RWPE1 (cell line): ENCODE measurements around the gene ZNF396.

Source experiments
- CTCF ChIA-PET: fragments of 350-600 bp; sonication (Branson Sonifier 250); formaldehyde crosslinking; extraction: SDS; loops from one replicate; lab custom pipeline; 2021; lab: Yijun Ruan, JAX
- POLR2A ChIA-PET: fragments of 400-600 bp; formaldehyde crosslinking; extraction: SDS; loops from one replicate; lab custom pipeline; 2020; ENCODE audit warnings: antibody characterized with exemption; ENCODE audit not compliant: low non-redundant PET; lab: Yijun Ruan, JAX
- DNase-seq: peaks from one replicate; pipeline ENCODE4 v3.0.0; 2012; ENCODE audit warnings: low spot score
- H3K27ac ChIP-seq: fragments of 450-650 bp; 2 replicates; pipeline ENCODE4 v1.5.1; 2017
- CTCF ChIP-seq: fragments of 450-650 bp; conservative IDR thresholded peaks from 2 replicates; pipeline ENCODE4 v1.5.1; 2017; ENCODE audit warnings: low read depth, mild to moderate bottlenecking

Gene ZNF396

DNA sequence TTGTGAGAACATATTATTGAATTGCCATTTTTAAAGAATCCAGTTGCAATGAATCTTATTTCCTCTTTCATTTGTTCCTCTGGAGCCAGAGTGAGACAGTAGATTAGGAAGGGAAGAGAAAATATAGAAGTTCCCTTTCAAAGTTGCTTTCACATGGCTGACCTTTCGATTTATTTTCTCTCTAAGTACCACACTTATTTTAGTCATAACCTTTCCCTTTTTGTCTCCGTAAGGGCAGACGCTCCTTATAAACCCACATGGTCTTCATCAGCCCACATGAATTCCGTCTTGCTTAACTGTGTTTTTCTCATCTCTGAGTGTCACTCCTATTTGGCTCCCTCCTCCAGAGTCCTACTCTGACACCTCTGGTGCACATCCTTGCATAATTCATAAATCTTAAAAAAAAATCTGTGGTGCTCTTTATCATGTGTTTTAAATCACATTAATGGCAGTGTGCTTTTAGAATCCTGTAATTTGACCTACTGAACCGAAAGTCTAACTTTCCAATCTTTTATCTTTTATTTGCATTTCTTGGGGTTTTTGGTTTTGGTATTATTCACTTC lies 38.5 kb upstream of the ZNF396 start:
- no peak for DNase-seq
- no peak overlapping the region for H3K27ac ChIP-seq
- POLR2A ChIA-PET: no interaction called here
- no peak for TF ChIP-seq CTCF
- CTCF ChIA-PET: no interaction called here

GRCh38 chr18:35413163-35413511 lies 36.0 kb upstream of the ZNF396 start:
- peak overlapping the region; percentile 76; the same call in 1 of the 2 replicates for H3K27ac ChIP-seq
- no peak for DNase-seq
- no peak for TF ChIP-seq CTCF
- POLR2A ChIA-PET: interaction anchor here (0.7 kb wide), 1 partner anchor 1519 kb away, joined by 3 read pairs; no protein-coding TSS in a partner anchor
- CTCF ChIA-PET: interaction anchor here (0.6 kb wide), 1 partner anchor 21 kb away, joined by 3 read pairs; no protein-coding TSS in a partner anchor

DNA sequence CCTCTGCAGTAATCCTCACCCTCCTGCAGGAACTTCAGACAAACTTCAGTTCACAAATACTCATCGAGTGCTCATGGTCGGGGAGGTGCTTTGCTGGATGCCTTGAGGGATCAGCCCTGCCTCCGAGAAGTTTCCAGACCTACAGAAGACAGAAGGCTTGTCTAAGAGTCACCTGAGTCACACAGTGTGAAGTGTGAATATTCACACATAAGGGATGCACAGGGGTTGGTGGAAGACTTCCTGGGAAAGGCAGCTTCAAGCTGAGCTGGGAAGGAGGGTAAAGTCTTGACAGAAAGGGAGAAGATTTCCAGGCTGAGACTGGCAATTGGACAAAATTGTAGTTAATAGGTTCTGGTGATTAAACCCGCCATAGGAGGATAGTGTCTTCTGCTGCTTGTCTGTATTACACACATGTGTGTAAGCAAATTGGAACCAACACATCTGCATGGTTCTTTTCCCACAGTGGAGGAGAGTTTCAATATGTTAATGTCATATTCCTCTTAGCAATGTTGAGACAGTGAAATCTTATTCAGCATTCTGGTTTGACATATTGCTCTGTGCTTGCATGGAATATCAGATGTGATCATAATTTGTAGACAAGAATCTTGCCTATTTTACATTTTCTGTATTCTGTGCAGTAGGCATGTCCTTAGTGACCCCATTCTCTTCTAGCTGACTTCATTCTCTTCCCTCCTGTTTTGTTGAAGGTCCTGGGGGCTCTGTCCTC lies 34.7 kb upstream of the ZNF396 start:
- TF ChIP-seq CTCF: no peak
- ChIA-PET POLR2A (no interaction called here), CTCF (no interaction called here)
- DNase-seq: no peak
- H3K27ac ChIP-seq: peak overlapping the region; percentile 76

- H3K27ac ChIP-seq: peak overlapping the region; percentile 61
- DNase-seq: no peak
These were observed 33.4 kb upstream of the ZNF396 start for GRCh38 chr18:35410561-35410960.

DNA sequence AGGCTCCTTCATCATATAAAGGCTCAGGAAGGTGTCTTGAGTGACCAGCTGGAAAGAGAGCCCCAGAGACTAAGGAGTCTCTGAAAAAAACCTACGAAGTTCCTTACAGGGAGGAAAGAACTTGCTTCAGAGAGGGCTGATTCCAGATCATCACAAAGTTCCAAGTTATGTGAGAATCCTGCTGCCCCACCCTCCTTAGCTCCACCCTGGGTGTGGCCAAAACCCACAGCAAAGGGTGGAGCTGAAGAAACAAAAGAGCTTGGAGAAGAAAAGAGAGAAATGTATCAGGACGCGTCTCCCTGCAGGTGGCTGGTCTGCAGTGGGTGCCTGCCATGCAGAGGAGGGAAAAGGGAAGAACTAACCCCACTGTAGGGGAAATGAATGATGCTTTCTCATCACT lies 32.8 kb upstream of the ZNF396 start:
- ChIA-PET CTCF (no interaction called here), POLR2A (no interaction called here)
- peak; percentile 8 for DNase-seq
- no peak for TF ChIP-seq CTCF
- peak overlapping the region; percentile 61 for H3K27ac ChIP-seq

More at GRCh38 chr18:35410561-35410960, 33.4 kb upstream of the ZNF396 start:
- POLR2A ChIA-PET: no interaction called here
- CTCF ChIA-PET: no interaction called here
- TF ChIP-seq CTCF: no peak

DNA sequence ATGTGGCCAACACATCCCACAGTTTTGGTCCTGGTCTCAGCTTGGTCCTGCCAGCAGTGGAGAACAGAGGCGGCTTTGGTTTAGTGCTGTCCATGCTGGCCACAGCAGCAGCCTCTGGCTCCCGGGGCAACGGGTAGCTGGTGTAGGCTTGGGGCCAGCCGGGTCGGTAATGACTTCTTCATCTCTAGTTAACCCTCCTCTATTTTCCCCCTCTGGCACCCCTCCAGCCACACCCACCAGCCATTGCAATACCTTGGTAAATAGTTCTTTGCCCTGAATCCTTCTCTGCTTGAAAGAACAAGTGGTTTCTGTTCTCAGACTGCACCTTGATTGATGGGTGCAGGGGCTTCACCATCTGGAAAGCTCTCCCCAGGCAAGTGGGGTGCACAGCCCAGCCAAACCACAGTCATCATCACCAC lies 31.7 kb upstream of the ZNF396 start:
- peak overlapping the region; percentile 61 for H3K27ac ChIP-seq
- TF ChIP-seq CTCF: no peak
- ChIA-PET CTCF (interaction anchor here (0.6 kb wide), 1 partner anchor 216 kb away, joined by 4 read pairs; no protein-coding TSS in a partner anchor), POLR2A (no interaction called here)
- no peak for DNase-seq
